Thoracic aorta endothelial cell (primary cell): ENCODE results near the gene OR4K2. TPM values are rescaled to one million over a fixed set of nuclear protein-coding genes. Genes with fewer than 3 reads are reported as not detected.

ENCODE experiments used
- total RNA-seq: library from RNA; depleted of rRNA; stranded (reverse); fragments of >200 nt; gene quantifications from 2 replicates; pipeline ENCODE4 v1.2.3, GENCODE V29; 2012

The OR4K2 gene
- total RNA-seq: not detected in 2 replicates

GRCh38 chr14:19874842-19875241 lies at the start of gene OR4K2:
OR4K2 (plus strand) TSS chr14:19875142; CDS start chr14:19876268, 1,126 bp downstream.

GRCh38 chr14:19920021-19920657 lies 45.2 kb downstream of the OR4K2 start, which contains the start of gene OR4K5:
OR4K5 (plus strand) TSS chr14:19920607; CDS start chr14:19920607, 0 bp downstream.

GRCh38 chr14:19930617-19931016 lies 55.7 kb downstream of the OR4K2 start, which contains the start of gene OR4K1:
OR4K1 (plus strand) TSS chr14:19930917; CDS start chr14:19935667, 4,750 bp downstream.

Other genes starting within 250 kb of the OR4K2 start
- gene OR11H2, start 161.3 kb upstream of the OR4K2 start, total RNA-seq: not detected in 2 replicates
- not detected in 2 replicates for gene OR4Q3, start 131.6 kb upstream of the OR4K2 start, total RNA-seq
- not detected in 2 replicates for gene OR4M1, start 101.6 kb upstream of the OR4K2 start, total RNA-seq
- not detected in 2 replicates for gene OR4N2, start 71.4 kb upstream of the OR4K2 start, total RNA-seq
- not detected in 2 replicates for gene OR4K5, start 45.5 kb downstream of the OR4K2 start, total RNA-seq
- not detected in 2 replicates for gene OR4K1, start 55.8 kb downstream of the OR4K2 start, total RNA-seq
- gene OR4K15, start 100.4 kb downstream of the OR4K2 start, total RNA-seq: not detected in 2 replicates
- gene OR4Q2, start 127.0 kb downstream of the OR4K2 start, total RNA-seq: not detected in 2 replicates
- gene OR4K14, start 144.2 kb downstream of the OR4K2 start, total RNA-seq: not detected in 2 replicates
- gene OR4K13, start 160.9 kb downstream of the OR4K2 start, total RNA-seq: not detected in 2 replicates
- not detected in 2 replicates for gene OR4L1, start 184.9 kb downstream of the OR4K2 start, total RNA-seq
- gene OR4K17, start 235.6 kb downstream of the OR4K2 start, total RNA-seq: not detected in 2 replicates